ENCODE results near the gene SLC39A9.

- TF ChIP-seq, protein P1, sequence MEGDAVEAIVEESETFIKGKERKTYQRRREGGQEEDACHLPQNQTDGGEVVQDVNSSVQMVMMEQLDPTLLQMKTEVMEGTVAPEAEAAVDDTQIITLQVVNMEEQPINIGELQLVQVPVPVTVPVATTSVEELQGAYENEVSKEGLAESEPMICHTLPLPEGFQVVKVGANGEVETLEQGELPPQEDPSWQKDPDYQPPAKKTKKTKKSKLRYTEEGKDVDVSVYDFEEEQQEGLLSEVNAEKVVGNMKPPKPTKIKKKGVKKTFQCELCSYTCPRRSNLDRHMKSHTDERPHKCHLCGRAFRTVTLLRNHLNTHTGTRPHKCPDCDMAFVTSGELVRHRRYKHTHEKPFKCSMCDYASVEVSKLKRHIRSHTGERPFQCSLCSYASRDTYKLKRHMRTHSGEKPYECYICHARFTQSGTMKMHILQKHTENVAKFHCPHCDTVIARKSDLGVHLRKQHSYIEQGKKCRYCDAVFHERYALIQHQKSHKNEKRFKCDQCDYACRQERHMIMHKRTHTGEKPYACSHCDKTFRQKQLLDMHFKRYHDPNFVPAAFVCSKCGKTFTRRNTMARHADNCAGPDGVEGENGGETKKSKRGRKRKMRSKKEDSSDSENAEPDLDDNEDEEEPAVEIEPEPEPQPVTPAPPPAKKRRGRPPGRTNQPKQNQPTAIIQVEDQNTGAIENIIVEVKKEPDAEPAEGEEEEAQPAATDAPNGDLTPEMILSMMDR (conservative IDR thresholded peaks at IDR 0.05; ENCODE audit: low read depth, low read length) = no peak
- TF ChIP-seq EZH2 (IDR thresholded peaks at IDR 0.05; ENCODE audit: low read length, unreplicated experiment) (no peak), EZH2phosphoT487 (IDR thresholded peaks at IDR 0.05; ENCODE audit: borderline replicate concordance, low read length) (no peak)
Measured at GRCh38 chr14:69432364-69432763, 33.9 kb downstream of the SLC39A9 start.
